Measurements from ENCODE around the gene SCAMP5.
A peak's percentile ranks its signal among the peaks of the same experiment; 100 is the strongest.

Gene SCAMP5

GRCh38 chr15:75031848-75032247 is 36.5 kb downstream of the SCAMP5 start:
- Histone ChIP-seq H3K4me3 (ENCODE audit: low read depth, low read length) (no peak overlapping the region), H3K36me3 (0 out of 2 replicates have a peak, but pooled peaks cover 2% of the 10 kb centered on the region), H3K9me3 (no peaks in the 10 kb centered on the region), H3K4me1 (peaks cover 7% of the 10 kb centered on the region), H3K27me3 (no peaks in the 10 kb centered on the region)
- TF ChIP-seq CTCF (IDR thresholded peaks at IDR 0.05; ENCODE audit: low read depth, low read length) = no peak
- no peak for DNase-seq

- no peak for DNase-seq
- Histone ChIP-seq H3K9me3 (no peaks in the 10 kb centered on the region), H3K36me3 (0 out of 2 replicates have a peak, but pooled peaks cover 2% of the 10 kb centered on the region), H3K27me3 (no peaks in the 10 kb centered on the region), H3K4me1 (peaks cover 7% of the 10 kb centered on the region), H3K4me3 (ENCODE audit: low read depth, low read length) (no peak overlapping the region)
- no peak for TF ChIP-seq CTCF (IDR thresholded peaks at IDR 0.05; ENCODE audit: low read depth, low read length)
Measured at GRCh38 chr15:75032395-75032794, 37.0 kb downstream of the SCAMP5 start.

GRCh38 chr15:75033809-75034208 is 38.4 kb downstream of the SCAMP5 start:
- peaks cover 7% of the 10 kb centered on the region for H3K4me1 ChIP-seq
- 0 out of 2 replicates have a peak, but pooled peaks cover 2% of the 10 kb centered on the region for H3K36me3 ChIP-seq
- 0 out of 2 replicates have a peak, but pooled peaks have one; percentile 14 for TF ChIP-seq CTCF (IDR thresholded peaks at IDR 0.05; ENCODE audit: low read depth, low read length)
- H3K4me3 ChIP-seq (ENCODE audit: low read depth, low read length) = no peak overlapping the region
- no peak for DNase-seq
- no peaks in the 10 kb centered on the region for H3K9me3 ChIP-seq
- H3K27me3 ChIP-seq = no peaks in the 10 kb centered on the region

- TF ChIP-seq CTCF (IDR thresholded peaks at IDR 0.05; ENCODE audit: low read depth, low read length) = no peak
- no peaks in the 10 kb centered on the region for H3K27me3 ChIP-seq
- DNase-seq = no peak
- H3K36me3 ChIP-seq = 0 out of 2 replicates have a peak, but pooled peaks cover 2% of the 10 kb centered on the region
- peaks cover 7% of the 10 kb centered on the region for H3K4me1 ChIP-seq
- H3K9me3 ChIP-seq = no peaks in the 10 kb centered on the region
- H3K4me3 ChIP-seq (ENCODE audit: low read depth, low read length) = no peak overlapping the region
Measured at GRCh38 chr15:75034615-75035014, 39.3 kb downstream of the SCAMP5 start.

GRCh38 chr15:75036212-75036616 is 40.9 kb downstream of the SCAMP5 start:
- Histone ChIP-seq H3K9me3 (no peaks in the 10 kb centered on the region), H3K27me3 (no peaks in the 10 kb centered on the region), H3K4me1 (no peaks in the 10 kb centered on the region), H3K4me3 (ENCODE audit: low read depth, low read length) (no peak overlapping the region), H3K36me3 (no peaks in the 10 kb centered on the region)
- no peak for DNase-seq
- TF ChIP-seq CTCF (IDR thresholded peaks at IDR 0.05; ENCODE audit: low read depth, low read length) = no peak

GRCh38 chr15:75037685-75038084 is 42.3 kb downstream of the SCAMP5 start:
- no peak for DNase-seq
- H3K36me3 ChIP-seq = no peaks in the 10 kb centered on the region

More at GRCh38 chr15:75037685-75038084, 42.3 kb downstream of the SCAMP5 start:
- Histone ChIP-seq H3K4me3 (ENCODE audit: low read depth, low read length) (no peak overlapping the region), H3K4me1 (peaks cover under 1% of the 10 kb centered on the region), H3K9me3 (no peaks in the 10 kb centered on the region), H3K27me3 (no peaks in the 10 kb centered on the region)
- TF ChIP-seq CTCF (IDR thresholded peaks at IDR 0.05; ENCODE audit: low read depth, low read length) = no peak

Measured in BE2C (cell line).